Mesenchymal stem cell (in vitro differentiated cells and primary cell): ENCODE data around the gene UBR1. TPM values are rescaled to one million over a fixed set of nuclear protein-coding genes. Genes with fewer than 3 reads are reported as not detected.
"Not testable (repeated sequence)": the region's sequence is repeated elsewhere in the genome, so short reads cannot be mapped to it uniquely, and the experiment has no call there.

Experiments
- DNase-seq: peaks from one replicate; pipeline ENCODE4 v3.0.0-alpha.2; 2013
- H2AFZ ChIP-seq: one replicate; pipeline ENCODE4 v1.6.1; 2013; ENCODE audit warnings: low read depth, mild to moderate bottlenecking, control low read depth, inconsistent platforms, low read length, moderate library complexity
- H2AK5ac ChIP-seq: 2 replicates; pipeline ENCODE4 v1.6.1; 2013; ENCODE audit warnings: low read length, moderate library complexity, mild to moderate bottlenecking, inconsistent platforms; ENCODE audit not compliant: severe bottlenecking
- H2BK120ac ChIP-seq: one replicate; pipeline ENCODE4 v1.6.1; 2013; ENCODE audit warnings: low read depth, mild to moderate bottlenecking, inconsistent platforms, low read length, moderate library complexity
- H2BK12ac ChIP-seq, 2 experiments: one replicate each; pipeline ENCODE4 v1.6.1; 2013; ENCODE audit warnings: inconsistent platforms in 2 of 2, low read length in 2 of 2, mild to moderate bottlenecking in 2 of 2, moderate library complexity in 2 of 2, control low read depth in 1 of 2
- H2BK15ac ChIP-seq: one replicate; pipeline ENCODE4 v1.6.1; 2013; ENCODE audit warnings: mild to moderate bottlenecking, low read depth, inconsistent platforms; ENCODE audit not compliant: poor library complexity, severe bottlenecking
- H2BK5ac ChIP-seq: 2 replicates; pipeline ENCODE4 v1.6.1; 2013; ENCODE audit warnings: low read depth, mild to moderate bottlenecking, low read length, control low read depth, inconsistent platforms; ENCODE audit not compliant: poor library complexity, severe bottlenecking
- H3K14ac ChIP-seq, 2 experiments: one replicate each; pipeline ENCODE4 v1.6.1; 2013; ENCODE audit warnings: inconsistent platforms in 2 of 2, low read length in 2 of 2, control low read depth in 1 of 2, mild to moderate bottlenecking in 1 of 2, moderate library complexity in 1 of 2
- H3K18ac ChIP-seq, 2 experiments: one replicate each; pipeline ENCODE4 v1.6.1; 2013; ENCODE audit warnings: inconsistent platforms in 2 of 2, low read length in 2 of 2, control low read depth in 1 of 2, low read depth in 1 of 2, mild to moderate bottlenecking in 1 of 2
- H3K23ac ChIP-seq, 2 experiments: one replicate each; pipeline ENCODE4 v1.6.1; 2013; ENCODE audit warnings: inconsistent platforms in 2 of 2, low read length in 2 of 2, mild to moderate bottlenecking in 2 of 2, moderate library complexity in 2 of 2, control low read depth in 1 of 2
- H3K27ac ChIP-seq: 2 replicates; pipeline ENCODE4 v1.5.1; 2013; ENCODE audit warnings: mild to moderate bottlenecking, moderate library complexity, low read length, control low read depth, inconsistent platforms; ENCODE audit not compliant: poor library complexity, severe bottlenecking
- H3K27me3 ChIP-seq, 2 experiments: 2 replicates each; pipeline versions ENCODE4 v1.6.1 to v1.7.0; 2013; ENCODE audit warnings: low read length in 2 of 2, mild to moderate bottlenecking in 2 of 2, moderate library complexity in 2 of 2, control low read depth in 1 of 2, inconsistent platforms in 1 of 2; ENCODE audit not compliant: control insufficient read depth in 1 of 2, insufficient read depth in 1 of 2
- H3K36me3 ChIP-seq, 2 experiments: 2 replicates each; pipeline versions ENCODE4 v1.6.1 to v1.7.0; 2013; ENCODE audit warnings: low read length in 2 of 2, control low read depth in 1 of 2, inconsistent platforms in 1 of 2, low read depth in 1 of 2, mild to moderate bottlenecking in 1 of 2; ENCODE audit not compliant: insufficient read depth in 2 of 2, control insufficient read depth in 1 of 2
- H3K4ac ChIP-seq, 2 experiments: one replicate each; pipeline ENCODE4 v1.6.1; 2013; ENCODE audit warnings: inconsistent platforms in 2 of 2, low read length in 2 of 2, mild to moderate bottlenecking in 2 of 2, moderate library complexity in 2 of 2, control low read depth in 1 of 2, low read depth in 1 of 2
- H3K4me1 ChIP-seq: 2 replicates; pipeline ENCODE4 v1.6.1; 2013; ENCODE audit warnings: low read depth, low read length, control low read depth; ENCODE audit not compliant: control insufficient read depth, insufficient read depth
- H3K4me2 ChIP-seq: 2 replicates; pipeline ENCODE4 v1.6.1; 2013; ENCODE audit warnings: low read length, mild to moderate bottlenecking, inconsistent platforms; ENCODE audit not compliant: poor library complexity, severe bottlenecking
- H3K4me3 ChIP-seq, 2 experiments: 2 replicates each; pipeline versions ENCODE4 v1.5.1 to v1.7.0; 2013; ENCODE audit warnings: low read length in 2 of 2, mild to moderate bottlenecking in 2 of 2, control low read depth in 1 of 2, low read depth in 1 of 2; ENCODE audit not compliant: insufficient read depth in 1 of 2
- H3K79me1 ChIP-seq: replicated peaks from 2 replicates; pipeline ENCODE4 v1.6.1; 2013; ENCODE audit warnings: mild to moderate bottlenecking, control low read depth, low read length, inconsistent platforms; ENCODE audit not compliant: poor library complexity, severe bottlenecking
- H3K9ac ChIP-seq: 2 replicates; pipeline ENCODE4 v1.7.0; 2013; ENCODE audit warnings: mild to moderate bottlenecking, low read length, moderate library complexity
- H3K9me3 ChIP-seq: 2 replicates; pipeline ENCODE4 v1.7.0; 2013; ENCODE audit warnings: mild to moderate bottlenecking, low read length; ENCODE audit not compliant: control insufficient read depth
- H4K8ac ChIP-seq: one replicate; pipeline ENCODE4 v1.6.1; 2013; ENCODE audit warnings: inconsistent platforms, mild to moderate bottlenecking, low read length, moderate library complexity
- H4K91ac ChIP-seq: one replicate; pipeline ENCODE4 v1.6.1; 2013; ENCODE audit warnings: mild to moderate bottlenecking, low read length, inconsistent platforms
- WGBS: methylation state at CpG from one replicate; pipeline ENCODE4 v1.1.7; 2013; ENCODE audit warnings: mixed read lengths; 5-methylcytosine and 5-hydroxymethylcytosine counted together
- small RNA-seq: library from polyadenylated mRNA; stranded (forward); fragments of <200 nt; extraction: miRNeasy Mini kit (QIAGEN cat#:217004); gene quantifications from one replicate; pipeline ENCODE3, GENCODE V24; 2013; ENCODE audit warnings: low read depth

Gene UBR1

GRCh38 chr15:42893911-42894310 is 211.9 kb downstream of the UBR1 start:
- not testable (repeated sequence) for H2BK15ac ChIP-seq, H4K8ac ChIP-seq, H3K4me2 ChIP-seq, DNase-seq, H3K23ac ChIP-seq, H2BK12ac ChIP-seq, H3K9ac ChIP-seq, H3K14ac ChIP-seq, H3K9me3 ChIP-seq, H3K4me3 ChIP-seq, H4K91ac ChIP-seq, H3K27ac ChIP-seq, H3K36me3 ChIP-seq, H3K27me3 ChIP-seq, H3K18ac ChIP-seq, H3K4ac ChIP-seq, H2AK5ac ChIP-seq, H3K4me1 ChIP-seq, H2BK5ac ChIP-seq, H2AFZ ChIP-seq, H2BK120ac ChIP-seq
- 100% methylated on average over 1 of the region's 1 CpG for WGBS
- peaks cover 24% of the 10 kb centered on the region for H3K79me1 ChIP-seq

Small RNA genes lying within 50 kb of the gene (small RNA-seq; reads per million reads assigned to genes)
- gene AC068724.2, result not detected
